KOPT-K1 (cell line): Measurements from ENCODE around the gene DLEC1.
"Not testable (repeated sequence)": the region's sequence is repeated elsewhere in the genome, so short reads cannot be mapped to it uniquely, and the experiment has no call there.

Experiments used
- H3K27ac ChIP-seq: fragments of 200-600 bp; sonication (generic); 2 replicates; pipeline ENCODE4 v1.5.1; 2016; ENCODE audit warnings: antibody characterized with exemption, mild to moderate bottlenecking, low read depth, low read length; ENCODE audit not compliant: poor library complexity, severe bottlenecking
- H3K36me3 ChIP-seq: fragments of 200-600 bp; sonication (generic); 2 replicates; pipeline ENCODE4 v1.5.1; 2017; ENCODE audit warnings: antibody characterized with exemption, mild to moderate bottlenecking, low read length, moderate library complexity; ENCODE audit not compliant: insufficient read depth
- H3K9me3 ChIP-seq: fragments of 200-600 bp; sonication (generic); 2 replicates; pipeline ENCODE4 v1.5.1; 2017; ENCODE audit warnings: antibody characterized with exemption, low read length, mild to moderate bottlenecking; ENCODE audit not compliant: insufficient read depth, poor library complexity, severe bottlenecking

DLEC1 gene

DNA sequence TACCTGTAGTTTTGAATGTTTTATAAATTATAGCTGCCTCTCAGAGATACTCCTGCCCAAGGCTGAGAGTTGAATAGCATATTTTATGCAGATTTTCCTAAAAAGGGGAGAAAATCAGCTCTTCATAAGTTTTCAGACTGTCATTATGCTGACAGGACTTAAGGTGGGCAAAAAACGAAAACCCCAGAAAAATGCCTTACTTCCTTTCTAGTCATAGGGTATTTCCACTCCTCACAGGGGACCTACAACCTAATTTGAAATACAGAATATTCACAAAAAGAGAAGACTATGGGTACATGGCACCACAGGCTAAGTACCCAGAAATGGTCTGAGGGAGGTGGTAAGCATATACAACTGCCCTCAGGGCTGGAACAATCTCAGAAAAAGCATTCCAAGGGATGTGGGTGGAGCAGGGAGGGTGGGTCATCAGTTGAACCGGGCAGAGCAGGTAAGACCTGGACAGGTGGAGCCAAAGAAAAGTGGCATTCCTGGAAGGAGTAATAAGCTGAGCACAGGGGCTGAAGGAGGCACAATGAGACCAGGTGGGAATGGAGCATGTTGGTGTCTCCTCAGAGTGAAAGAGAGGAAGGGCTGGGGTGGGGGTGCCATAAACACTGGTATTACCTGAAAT is 115.7 kb downstream of the DLEC1 start:
- no peaks in the 10 kb centered on the region for H3K9me3 ChIP-seq
- no peak overlapping the region for H3K27ac ChIP-seq
- no peaks in the 10 kb centered on the region for H3K36me3 ChIP-seq

- no peaks in the 10 kb centered on the region for H3K9me3 ChIP-seq
- H3K27ac ChIP-seq, result no peak overlapping the region
- no peaks in the 10 kb centered on the region for H3K36me3 ChIP-seq
Observed at GRCh38 chr3:38155825-38156224, 116.8 kb downstream of the DLEC1 start.

GRCh38 chr3:38157117-38157516 is 118.1 kb downstream of the DLEC1 start:
- Histone ChIP-seq H3K27ac (no peak overlapping the region), H3K36me3 (no peaks in the 10 kb centered on the region), H3K9me3 (no peaks in the 10 kb centered on the region)

- no peak overlapping the region for H3K27ac ChIP-seq
- no peaks in the 10 kb centered on the region for H3K36me3 ChIP-seq
- H3K9me3 ChIP-seq, result no peaks in the 10 kb centered on the region
Observed at GRCh38 chr3:38157595-38157994, 118.6 kb downstream of the DLEC1 start.

GRCh38 chr3:38158472-38158871 is 119.5 kb downstream of the DLEC1 start:
- H3K27ac ChIP-seq, result no peak overlapping the region
- H3K9me3 ChIP-seq, result no peaks in the 10 kb centered on the region
- no peaks in the 10 kb centered on the region for H3K36me3 ChIP-seq

DNA sequence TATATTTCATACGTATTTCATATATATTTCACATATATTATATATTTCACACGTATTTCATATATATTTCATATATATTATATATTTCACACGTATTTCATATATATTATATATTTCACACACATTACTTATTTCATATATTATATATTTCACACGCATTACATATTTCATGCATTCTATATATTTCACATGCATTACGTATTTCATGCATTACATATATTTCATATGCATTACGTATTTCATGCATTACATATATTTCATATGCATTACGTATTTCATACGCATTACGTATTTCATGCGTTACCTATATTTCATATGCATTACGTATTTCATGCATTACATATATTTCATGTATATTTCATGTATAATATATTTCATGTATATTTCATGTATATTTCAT is 121.7 kb downstream of the DLEC1 start:
- H3K27ac ChIP-seq, H3K36me3 ChIP-seq, H3K9me3 ChIP-seq: not testable (repeated sequence)

DNA sequence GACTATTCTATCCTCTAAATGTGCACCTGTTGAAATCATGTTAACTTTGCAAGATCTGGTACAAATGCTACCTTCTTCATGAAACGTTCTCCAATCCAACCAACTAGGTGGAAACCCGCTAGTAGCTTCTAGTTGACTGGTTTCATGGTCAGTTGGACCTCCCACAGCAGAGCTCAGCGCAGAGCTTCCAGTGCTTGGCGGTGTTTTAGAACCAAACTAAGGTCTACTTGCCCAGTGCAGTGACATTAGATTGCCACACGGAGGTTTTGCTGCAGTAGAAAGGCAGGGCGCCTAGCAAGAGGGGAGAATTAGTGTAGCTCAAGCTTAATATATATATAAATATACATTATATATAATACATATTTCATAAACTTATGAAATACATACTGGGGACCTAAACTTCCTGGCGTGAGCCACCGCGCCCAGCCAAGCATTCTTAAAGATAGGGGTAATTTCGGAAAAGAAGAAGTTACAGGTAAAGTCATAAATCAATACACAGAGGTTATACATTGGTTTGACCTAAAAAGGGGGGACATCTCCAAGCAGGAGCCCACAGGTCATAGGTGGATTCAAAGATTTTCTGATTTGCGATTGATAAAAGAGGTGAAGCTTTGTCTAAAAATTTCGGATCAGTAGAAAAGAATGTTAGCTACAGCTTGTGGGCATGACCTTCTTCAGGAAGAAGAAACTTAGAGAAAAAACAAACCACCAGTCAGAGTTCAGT is 124.3 kb downstream of the DLEC1 start:
- Histone ChIP-seq H3K9me3 (no peaks in the 10 kb centered on the region), H3K27ac (no peak overlapping the region), H3K36me3 (no peaks in the 10 kb centered on the region)

- Histone ChIP-seq H3K27ac (peak overlapping the region; percentile 99), H3K36me3 (no peaks in the 10 kb centered on the region), H3K9me3 (no peaks in the 10 kb centered on the region)
Observed at GRCh38 chr3:38163841-38164642, 125.0 kb downstream of the DLEC1 start.

DNA sequence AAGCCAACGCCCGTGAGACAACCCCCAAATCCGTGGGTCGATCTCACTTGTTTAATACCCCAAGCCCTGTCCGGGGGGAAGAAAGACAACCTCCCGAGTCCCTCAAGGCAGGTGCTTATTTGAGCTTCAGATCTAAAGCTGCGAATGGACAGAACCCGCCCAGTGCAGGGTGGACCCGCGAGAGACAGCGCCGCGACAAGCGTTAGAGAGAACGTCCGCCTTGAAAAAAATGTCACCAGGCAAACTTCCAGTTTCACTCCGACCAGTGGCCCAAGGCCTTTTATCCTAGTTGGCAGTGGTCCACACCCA is 125.6 kb downstream of the DLEC1 start:
- H3K27ac ChIP-seq, result peak overlapping the region; percentile 99
- H3K36me3 ChIP-seq, result no peaks in the 10 kb centered on the region
- no peaks in the 10 kb centered on the region for H3K9me3 ChIP-seq

DNA sequence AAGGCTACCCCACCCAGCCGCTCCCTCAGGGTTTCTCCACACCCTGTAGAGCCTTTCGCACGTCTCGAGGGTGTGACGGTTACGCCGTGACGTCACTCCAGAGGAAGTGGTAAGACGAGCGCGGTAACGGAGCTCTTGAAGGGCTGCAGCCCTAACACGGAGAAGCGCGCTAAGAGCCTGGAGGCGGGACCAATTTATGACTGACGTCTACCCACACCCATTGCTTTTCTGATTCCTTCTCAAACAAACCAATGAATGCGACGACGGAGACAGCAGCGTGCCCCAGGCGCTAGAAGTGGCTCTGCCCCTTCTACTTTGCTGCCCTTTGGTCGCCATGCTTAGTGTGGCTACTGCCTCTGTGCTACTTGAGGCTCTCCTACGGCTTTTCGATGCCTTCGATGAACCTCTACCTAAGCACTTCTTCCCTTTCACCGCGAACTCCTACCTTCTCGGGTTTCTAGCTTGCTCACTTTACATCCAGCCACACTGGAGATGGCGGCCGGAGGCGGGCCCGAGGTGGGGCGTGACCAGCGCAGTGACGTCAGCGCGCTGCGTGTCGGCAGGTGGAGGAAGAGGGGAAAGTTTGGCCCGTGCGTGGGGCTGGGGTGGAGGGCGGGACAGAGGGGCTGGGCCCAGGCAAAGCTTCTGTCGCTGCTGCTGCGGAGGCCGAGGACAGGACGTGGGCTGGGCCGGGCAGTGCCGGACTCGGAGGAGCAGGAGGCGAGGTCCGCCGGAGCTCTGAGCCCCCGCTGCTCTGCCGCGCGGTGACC is 126.1 kb downstream of the DLEC1 start, which contains the start of gene OXSR1:
TSS of gene OXSR1 (plus strand) at position 586 of the 770 bp plus-strand sequence. CDS start 340 bp downstream, outside the sequence.
- H3K36me3 ChIP-seq, result no peaks in the 10 kb centered on the region

GRCh38 chr3:38165722-38166387 is 126.8 kb downstream of the DLEC1 start:
- Histone ChIP-seq H3K36me3 (no peaks in the 10 kb centered on the region), H3K27ac (peak overlapping the region; percentile 99), H3K9me3 (no peaks in the 10 kb centered on the region)

More for the DNA sequence above, 126.1 kb downstream of the DLEC1 start, which contains the start of gene OXSR1:
- Histone ChIP-seq H3K9me3 (no peaks in the 10 kb centered on the region), H3K27ac (peak within 1 kb of the TSS; percentile 99)

DNA sequence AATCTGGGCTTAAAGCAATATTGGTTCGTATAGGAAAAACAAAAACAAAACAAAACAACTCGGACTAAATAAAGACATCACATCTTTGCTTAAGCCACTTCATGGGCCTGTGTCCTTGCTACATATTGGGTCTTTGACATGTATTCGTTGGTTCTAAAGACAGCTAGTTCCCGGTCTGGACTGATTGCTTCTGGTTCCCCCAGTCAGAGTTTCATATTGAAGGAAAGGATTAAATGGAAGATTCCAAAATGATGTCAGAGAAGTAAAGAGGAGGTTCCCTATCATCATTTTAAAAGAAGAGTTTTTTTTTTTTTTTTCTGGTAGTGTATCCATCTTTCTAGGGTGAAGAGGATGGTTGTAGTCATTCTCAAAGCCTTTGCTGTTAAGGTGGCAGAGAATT is 128.6 kb downstream of the DLEC1 start:
- Histone ChIP-seq H3K9me3 (no peaks in the 10 kb centered on the region), H3K27ac (no peak overlapping the region), H3K36me3 (no peaks in the 10 kb centered on the region)

DNA sequence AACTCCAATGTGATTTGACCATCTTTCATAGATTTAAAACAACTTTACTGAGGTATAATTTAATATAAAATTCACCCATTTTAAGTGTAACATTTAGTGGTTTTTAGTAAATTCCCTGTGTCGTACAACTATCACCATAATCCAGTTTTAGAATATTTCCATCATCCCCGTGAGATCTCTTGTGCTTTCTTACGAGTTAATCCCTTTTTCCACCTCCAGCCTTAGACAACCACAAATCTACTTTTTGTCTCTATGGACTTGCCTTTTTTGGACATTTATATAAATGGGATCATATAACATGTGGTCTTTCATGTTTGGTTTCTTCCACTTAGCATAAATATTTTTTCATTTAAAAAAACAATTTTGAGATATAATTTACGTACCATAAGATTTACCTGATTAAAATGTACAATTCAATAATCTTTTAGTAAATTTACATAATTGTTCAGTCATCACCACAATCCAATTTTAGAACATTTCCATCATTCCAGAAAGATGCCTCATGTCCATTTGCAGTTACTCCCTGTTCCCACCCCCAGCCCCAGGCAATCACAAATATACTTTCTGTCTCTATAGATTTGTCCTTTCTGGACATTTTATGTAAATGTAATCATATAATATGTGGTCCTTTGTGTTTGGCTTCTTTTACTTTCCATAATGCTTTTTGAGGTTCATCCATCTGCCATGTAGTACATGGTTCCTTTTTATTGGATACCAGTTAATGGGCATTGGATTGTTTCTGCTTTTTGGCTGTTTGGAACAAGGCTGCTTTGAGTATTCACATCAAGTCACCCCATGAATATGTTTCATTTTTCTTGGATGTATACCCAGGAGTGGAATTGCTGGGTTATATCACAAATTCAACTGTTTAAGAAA is 129.4 kb downstream of the DLEC1 start:
- H3K27ac ChIP-seq, result no peak overlapping the region
- no peaks in the 10 kb centered on the region for H3K9me3 ChIP-seq
- no peaks in the 10 kb centered on the region for H3K36me3 ChIP-seq

- no peak overlapping the region for H3K27ac ChIP-seq
- no peaks in the 10 kb centered on the region for H3K36me3 ChIP-seq
- no peaks in the 10 kb centered on the region for H3K9me3 ChIP-seq
Observed at GRCh38 chr3:38169027-38169317, 130.0 kb downstream of the DLEC1 start.
